ENCODE measurements around the gene API5. TPM values are rescaled to one million over a fixed set of nuclear protein-coding genes. Genes with fewer than 3 reads are reported as not detected.
A peak's percentile ranks its signal among the peaks of the same experiment; 100 is the strongest.

API5 gene
- total RNA-seq, 2 donors from 2014 or later = 67.6 to 97.2 TPM

GRCh38 chr11:43358279-43358800, 46.5 kb downstream of the API5 start:
- Histone ChIP-seq H3K4me1 (replicated peaks) (peaks cover 7% of the 10 kb centered on the region), H3K4me3 (peak overlapping the region; percentile 93), H3K9me3 (no peaks in the 10 kb centered on the region), H3K36me3 (no peaks in the 10 kb centered on the region), H3K27me3 (replicated peaks; ENCODE audit: insufficient read depth) (no peaks in the 10 kb centered on the region), H3K27ac (peak overlapping the region; percentile 79 to 82)
- intact Hi-C loops (cut with DNase I) = no loop called here
- WGBS = 4% methylated on average over 16 of the region's 16 CpGs
- TF ChIP-seq POLR2A (IDR thresholded peaks at IDR 0.05) (no peak), CTCF (IDR thresholded peaks at IDR 0.05) (no peak), POLR2AphosphoS5 (IDR thresholded peaks at IDR 0.05) (no peak)
- no peak for DNase-seq (ENCODE audit: low spot score)

GRCh38 chr11:43358801-43359421, 47.1 kb downstream of the API5 start, which contains the start of gene TTC17:
TTC17 (plus strand) TSS chr11:43358920; CDS start chr11:43358955, 35 bp downstream.
- Histone ChIP-seq H3K27me3 (replicated peaks; ENCODE audit: insufficient read depth) (no peaks in the 10 kb centered on the region), H3K27ac (peak within 1 kb of the TSS; percentile 79 to 82), H3K36me3 (no peaks in the 10 kb centered on the region), H3K4me1 (replicated peaks) (peaks cover 7% of the 10 kb centered on the region), H3K9me3 (no peaks in the 10 kb centered on the region), H3K4me3 (peak within 1 kb of the TSS; percentile 93)
- DNase-seq (ENCODE audit: low spot score) = peak; percentile 91
- under 1% methylated on average over 50 of the region's 58 CpGs for WGBS
- peak; percentile 66 for TF ChIP-seq POLR2A (IDR thresholded peaks at IDR 0.05)
- peak; percentile 96 for TF ChIP-seq POLR2AphosphoS5 (IDR thresholded peaks at IDR 0.05)
- TF ChIP-seq CTCF (IDR thresholded peaks at IDR 0.05) = no peak
- intact Hi-C loops (cut with DNase I) = no loop called here

- Histone ChIP-seq H3K27me3 (replicated peaks; ENCODE audit: insufficient read depth) (no peaks in the 10 kb centered on the region), H3K4me3 (peak overlapping the region; percentile 93), H3K27ac (peak overlapping the region; percentile 79 to 82), H3K36me3 (no peaks in the 10 kb centered on the region), H3K4me1 (replicated peaks) (peaks cover 7% of the 10 kb centered on the region), H3K9me3 (no peaks in the 10 kb centered on the region)
- WGBS = under 1% methylated on average over 14 of the region's 14 CpGs
- TF ChIP-seq CTCF (IDR thresholded peaks at IDR 0.05) (no peak), POLR2AphosphoS5 (IDR thresholded peaks at IDR 0.05) (no peak), POLR2A (IDR thresholded peaks at IDR 0.05) (no peak)
- DNase-seq (ENCODE audit: low spot score) = no peak
- intact Hi-C loops (cut with DNase I) = no loop called here
These were observed 47.6 kb downstream of the API5 start for GRCh38 chr11:43359422-43359818.

- Histone ChIP-seq H3K4me3 (no peak overlapping the region), H3K36me3 (no peaks in the 10 kb centered on the region), H3K27ac (no peak overlapping the region), H3K27me3 (replicated peaks; ENCODE audit: insufficient read depth) (no peaks in the 10 kb centered on the region), H3K9me3 (no peaks in the 10 kb centered on the region), H3K4me1 (replicated peaks) (peaks cover 7% of the 10 kb centered on the region)
- no peak for TF ChIP-seq POLR2A (IDR thresholded peaks at IDR 0.05)
- TF ChIP-seq POLR2AphosphoS5 (IDR thresholded peaks at IDR 0.05) = no peak
- TF ChIP-seq CTCF (IDR thresholded peaks at IDR 0.05) = no peak
- intact Hi-C loops (cut with DNase I) = no loop called here
- DNase-seq (ENCODE audit: low spot score) = no peak
- WGBS = 45% methylated on average over 1 of the region's 1 CpG
These were observed 48.7 kb downstream of the API5 start for GRCh38 chr11:43360361-43361032.
